GM04504 (cell line): ENCODE measurements around the gene PPIL1.

Experiments
- DNase-seq: peaks from one replicate; pipeline ENCODE4 v3.0.0-alpha.2; 2012; ENCODE audit warnings: low read depth

Gene PPIL1

GRCh38 chr6:36888654-36889481 lies 14.3 kb upstream of the PPIL1 start:
- DNase-seq = no peak

- DNase-seq = no peak
These were observed 13.6 kb upstream of the PPIL1 start for GRCh38 chr6:36888115-36888643.

- no peak for DNase-seq
These were observed 12.5 kb upstream of the PPIL1 start for GRCh38 chr6:36886950-36887618.

GRCh38 chr6:36885461-36886401 lies 11.1 kb upstream of the PPIL1 start, which contains the start of gene C6orf89:
TSS of gene C6orf89 (plus strand) at chr6:36885952. CDS start at chr6:36899445, 13,493 bp downstream.
- DNase-seq = peak; percentile 94

GRCh38 chr6:36884610-36885009 lies 10.0 kb upstream of the PPIL1 start:
- no peak for DNase-seq

- DNase-seq = no peak
These were observed 639 bp upstream of the PPIL1 start for GRCh38 chr6:36875250-36875633.

- no peak for DNase-seq
These were observed 776 bp downstream of the PPIL1 start for GRCh38 chr6:36873612-36874442.

GRCh38 chr6:36873115-36873514 lies 1.5 kb downstream of the PPIL1 start:
- no peak for DNase-seq

- DNase-seq = no peak
These were observed 2.9 kb downstream of the PPIL1 start for GRCh38 chr6:36871686-36872085.

- no peak for DNase-seq
These were observed 7.0 kb downstream of the PPIL1 start for GRCh38 chr6:36867471-36868224.

GRCh38 chr6:36865835-36866234 lies 8.8 kb downstream of the PPIL1 start:
- no peak for DNase-seq

- DNase-seq = no peak
These were observed 10.7 kb downstream of the PPIL1 start for GRCh38 chr6:36863670-36864540.

- no peak for DNase-seq
These were observed 11.7 kb downstream of the PPIL1 start for GRCh38 chr6:36862848-36863382.

GRCh38 chr6:36862164-36862847 lies 12.3 kb downstream of the PPIL1 start:
- no peak for DNase-seq

- DNase-seq = no peak
These were observed 14.5 kb downstream of the PPIL1 start for GRCh38 chr6:36860126-36860525.

- DNase-seq = peak; percentile 35
These were observed 16.1 kb downstream of the PPIL1 start for GRCh38 chr6:36858407-36858981.

- no peak for DNase-seq
These were observed 17.3 kb downstream of the PPIL1 start for GRCh38 chr6:36857325-36857724.

GRCh38 chr6:36856277-36856676 lies 18.3 kb downstream of the PPIL1 start:
- no peak for DNase-seq
